Liver (tissue), 9 donors: ENCODE measurements around the gene HOXC13. TPM values are rescaled to one million over a fixed set of nuclear protein-coding genes. Genes with fewer than 3 reads are reported as not detected.

ENCODE experiments used
- DNase-seq: peaks from one replicate; pipeline ENCODE4 v3.0.0-alpha.2; 2017; ENCODE audit warnings: low spot score
- H3K27ac ChIP-seq, 2 donors: one replicate each; pipeline ENCODE4 v1.7.0; 2013; ENCODE audit warnings: inconsistent platforms in 2 of 2, low read length in 2 of 2, control low read depth in 1 of 2, low read depth in 1 of 2, mild to moderate bottlenecking in 1 of 2
- H3K27me3 ChIP-seq, 4 donors: one replicate each; pipeline versions ENCODE4 v1.6.1 to v1.7.0; 2013; ENCODE audit warnings: low read length in 3 of 4, inconsistent platforms in 1 of 4, mild to moderate bottlenecking in 1 of 4, moderate library complexity in 1 of 4; ENCODE audit not compliant: control insufficient read depth in 4 of 4, insufficient read depth in 4 of 4
- H3K36me3 ChIP-seq, 4 donors: one replicate each; pipeline versions ENCODE4 v1.6.1 to v1.7.0; 2013; ENCODE audit warnings: low read length in 3 of 4, mild to moderate bottlenecking in 3 of 4, low read depth in 1 of 4, moderate library complexity in 1 of 4; ENCODE audit not compliant: control insufficient read depth in 4 of 4, insufficient read depth in 3 of 4
- H3K4me1 ChIP-seq, 4 donors: one replicate each; pipeline versions ENCODE4 v1.6.1 to v1.7.0; 2013; ENCODE audit warnings: low read length in 3 of 4, mild to moderate bottlenecking in 3 of 4, moderate library complexity in 1 of 4; ENCODE audit not compliant: control insufficient read depth in 4 of 4, insufficient read depth in 4 of 4
- H3K4me3 ChIP-seq, 3 donors: one replicate each; pipeline versions ENCODE4 v1.6.1 to v1.7.0; 2013; ENCODE audit warnings: low read length in 3 of 3, control low read depth in 1 of 3, low read depth in 1 of 3, mild to moderate bottlenecking in 1 of 3
- H3K9ac ChIP-seq, 2 donors: one replicate each; pipeline ENCODE4 v1.7.0; 2013; ENCODE audit warnings: low read length in 2 of 2, mild to moderate bottlenecking in 2 of 2, moderate library complexity in 2 of 2, control low read depth in 1 of 2, low read depth in 1 of 2
- H3K9me3 ChIP-seq, 4 donors: one replicate each; pipeline versions ENCODE4 v1.6.1 to v1.7.0; 2013; ENCODE audit warnings: low read length in 3 of 4; ENCODE audit not compliant: control insufficient read depth in 4 of 4
- EGR1 ChIP-seq, 2 donors: IDR thresholded peaks; 2 replicates each; pipeline ENCODE4 v1.6.1; 2016 to 2018; ENCODE audit warnings: antibody characterized with exemption in 2 of 2, low read depth in 2 of 2
- FOXA1 ChIP-seq: IDR thresholded peaks from 2 replicates; pipeline ENCODE4 v1.6.1; 2016; ENCODE audit warnings: antibody characterized with exemption
- FOXA2 ChIP-seq: IDR thresholded peaks from 2 replicates; pipeline ENCODE4 v1.6.1; 2016; ENCODE audit warnings: antibody characterized with exemption
- GABPA ChIP-seq, 2 donors: IDR thresholded peaks in 1 of 2; conservative IDR thresholded peaks in 1 of 2; 2 replicates each; pipeline ENCODE4 v1.6.1; 2016; ENCODE audit warnings: antibody characterized with exemption in 2 of 2, mild to moderate bottlenecking in 1 of 2, moderate library complexity in 1 of 2
- HNF4A ChIP-seq, 2 donors: conservative IDR thresholded peaks; 2 replicates each; pipeline ENCODE4 v1.6.1; 2016; ENCODE audit warnings: antibody characterized with exemption in 2 of 2, mild to moderate bottlenecking in 2 of 2
- HNF4G ChIP-seq: IDR thresholded peaks from 2 replicates; pipeline ENCODE4 v1.6.1; 2016; ENCODE audit warnings: antibody characterized with exemption
- JUND ChIP-seq, 2 donors: IDR thresholded peaks; 2 replicates each; pipeline ENCODE4 v1.6.1; 2016; ENCODE audit warnings: antibody characterized with exemption in 2 of 2
- NR2F2 ChIP-seq: IDR thresholded peaks from 2 replicates; pipeline ENCODE4 v1.6.1; 2016; ENCODE audit warnings: antibody characterized with exemption
- RAD21 ChIP-seq, 2 donors: IDR thresholded peaks; 2 replicates each; pipeline ENCODE4 v1.6.1; 2016; ENCODE audit warnings: antibody characterized with exemption in 2 of 2, mild to moderate bottlenecking in 2 of 2
- RXRA ChIP-seq, 2 donors: IDR thresholded peaks; 2 replicates each; pipeline ENCODE4 v1.6.1; 2017 to 2018; ENCODE audit warnings: antibody characterized with exemption in 2 of 2, mild to moderate bottlenecking in 1 of 2
- SP1 ChIP-seq: IDR thresholded peaks from 2 replicates; pipeline ENCODE4 v1.6.1; 2018; ENCODE audit warnings: antibody characterized with exemption, mild to moderate bottlenecking
- TAF1 ChIP-seq: conservative IDR thresholded peaks from 2 replicates; pipeline ENCODE4 v1.6.1; 2016; ENCODE audit warnings: antibody characterized with exemption, mild to moderate bottlenecking
- YY1 ChIP-seq: IDR thresholded peaks from 2 replicates; pipeline ENCODE4 v1.6.1; 2016; ENCODE audit warnings: antibody characterized with exemption, mild to moderate bottlenecking
- WGBS: extraction: QIAGEN DNeasy Blood & Tissue Kit; methylation state at CpG from one replicate; pipeline ENCODE4 v1.1.7; 2013; 5-methylcytosine and 5-hydroxymethylcytosine counted together
- polyA plus RNA-seq, 2 donors: library from polyadenylated mRNA; stranded (reverse) in 1 of 2; unstranded in 1 of 2; fragments of 200-250 nt in 1 of 2; fragments of >200 nt in 1 of 2; fragmentation: Nextera tagmentation in 1 of 2; extraction: Ambion mirVana in 1 of 2; gene quantifications; one replicate each; pipeline versions ENCODE4 v1.2.1 to v1.2.3, GENCODE V29; 2013 to 2015
- total RNA-seq, 2 donors: library from RNA; depleted of rRNA; stranded (reverse); fragments of >200 nt; gene quantifications; one replicate each; pipeline ENCODE4 v1.2.3, GENCODE V29; 2014
- TF ChIP-seq, protein P1 (sequence below): IDR thresholded peaks from 2 replicates; pipeline ENCODE4 v1.6.1; 2016; ENCODE audit warnings: antibody characterized with exemption
- TF ChIP-seq, protein P2 (sequence below): IDR thresholded peaks from 2 replicates; pipeline ENCODE4 v1.6.1; 2016; ENCODE audit warnings: antibody characterized with exemption
- TF ChIP-seq, protein P3 (sequence below): IDR thresholded peaks from 2 replicates; pipeline ENCODE4 v1.6.1; 2016; ENCODE audit warnings: antibody characterized with exemption, mild to moderate bottlenecking
- TF ChIP-seq, protein P4 (sequence below): fragments of 150-350 bp; IDR thresholded peaks from 2 replicates; pipeline ENCODE4 v1.5.1; 2017; ENCODE audit warnings: improper control_type of control experiment, low read depth, low read length; ENCODE audit not compliant: missing input control
- TF ChIP-seq, protein P5 (sequence below): IDR thresholded peaks from 2 replicates; pipeline ENCODE4 v1.6.1; 2016; ENCODE audit warnings: antibody characterized with exemption
- donor health status: healthy.
- donor health status: healthy.
- donor health status: healthy.
- donor health status: healthy.
- donor health status: healthy.

Gene HOXC13
- total and polyA plus RNA-seq, 4 donors: not detected

DNA sequence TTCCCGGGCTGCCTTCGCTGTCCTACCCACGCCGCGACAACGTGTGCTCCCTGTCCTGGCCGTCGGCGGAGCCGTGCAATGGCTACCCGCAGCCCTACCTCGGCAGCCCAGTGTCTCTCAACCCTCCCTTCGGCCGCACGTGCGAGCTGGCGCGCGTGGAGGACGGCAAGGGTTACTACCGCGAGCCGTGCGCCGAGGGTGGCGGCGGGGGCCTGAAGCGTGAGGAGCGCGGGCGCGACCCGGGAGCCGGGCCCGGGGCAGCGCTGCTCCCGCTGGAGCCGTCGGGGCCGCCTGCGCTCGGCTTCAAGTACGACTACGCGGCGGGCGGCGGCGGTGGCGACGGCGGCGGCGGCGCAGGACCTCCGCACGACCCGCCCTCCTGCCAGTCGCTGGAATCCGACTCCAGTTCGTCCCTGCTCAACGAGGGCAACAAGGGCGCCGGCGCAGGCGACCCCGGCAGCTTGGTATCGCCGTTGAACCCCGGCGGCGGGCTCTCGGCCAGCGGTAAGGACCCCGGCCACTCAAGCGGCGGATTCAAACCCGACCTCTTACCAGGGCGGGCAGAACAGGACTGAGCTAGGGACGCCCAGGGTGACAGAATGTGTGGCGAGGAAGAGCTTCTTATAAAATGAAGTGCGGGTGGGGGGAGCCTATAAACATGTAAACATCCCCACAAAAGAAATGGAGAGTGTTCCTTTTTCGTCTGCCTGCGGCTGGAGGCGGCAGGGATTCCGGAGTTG, 16.6 kb downstream of the HOXC13 start:
- H3K27ac ChIP-seq: no peak overlapping the region
- DNase-seq: no peak
- H3K9me3 ChIP-seq: peaks cover 0 to 4% (median 0%) of the 10 kb centered on the region in 4 donors
- no peak overlapping the region for H3K9ac ChIP-seq
- H3K4me1 ChIP-seq: peaks cover 0 to 2% (median 0%) of the 10 kb centered on the region in 4 donors
- no peak overlapping the region for H3K4me3 ChIP-seq
- H3K36me3 ChIP-seq: no peaks in the 10 kb centered on the region
- 8% methylated on average over 86 of the region's 86 CpGs for WGBS
- TF ChIP-seq, protein P1, sequence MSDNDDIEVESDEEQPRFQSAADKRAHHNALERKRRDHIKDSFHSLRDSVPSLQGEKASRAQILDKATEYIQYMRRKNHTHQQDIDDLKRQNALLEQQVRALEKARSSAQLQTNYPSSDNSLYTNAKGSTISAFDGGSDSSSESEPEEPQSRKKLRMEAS: no peak
- TF ChIP-seq RAD21 (IDR thresholded peaks at IDR 0.05): no peak
- TF ChIP-seq, protein P2, sequence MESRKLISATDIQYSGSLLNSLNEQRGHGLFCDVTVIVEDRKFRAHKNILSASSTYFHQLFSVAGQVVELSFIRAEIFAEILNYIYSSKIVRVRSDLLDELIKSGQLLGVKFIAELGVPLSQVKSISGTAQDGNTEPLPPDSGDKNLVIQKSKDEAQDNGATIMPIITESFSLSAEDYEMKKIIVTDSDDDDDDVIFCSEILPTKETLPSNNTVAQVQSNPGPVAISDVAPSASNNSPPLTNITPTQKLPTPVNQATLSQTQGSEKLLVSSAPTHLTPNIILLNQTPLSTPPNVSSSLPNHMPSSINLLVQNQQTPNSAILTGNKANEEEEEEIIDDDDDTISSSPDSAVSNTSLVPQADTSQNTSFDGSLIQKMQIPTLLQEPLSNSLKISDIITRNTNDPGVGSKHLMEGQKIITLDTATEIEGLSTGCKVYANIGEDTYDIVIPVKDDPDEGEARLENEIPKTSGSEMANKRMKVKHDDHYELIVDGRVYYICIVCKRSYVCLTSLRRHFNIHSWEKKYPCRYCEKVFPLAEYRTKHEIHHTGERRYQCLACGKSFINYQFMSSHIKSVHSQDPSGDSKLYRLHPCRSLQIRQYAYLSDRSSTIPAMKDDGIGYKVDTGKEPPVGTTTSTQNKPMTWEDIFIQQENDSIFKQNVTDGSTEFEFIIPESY: no peak
- no peak for TF ChIP-seq FOXA2
- TF ChIP-seq YY1: no peak
- no peak for TF ChIP-seq EGR1 (IDR thresholded peaks at IDR 0.05; ENCODE audit: low read depth in 2 of 2)
- TF ChIP-seq HNF4G: no peak
- TF ChIP-seq, protein P3, sequence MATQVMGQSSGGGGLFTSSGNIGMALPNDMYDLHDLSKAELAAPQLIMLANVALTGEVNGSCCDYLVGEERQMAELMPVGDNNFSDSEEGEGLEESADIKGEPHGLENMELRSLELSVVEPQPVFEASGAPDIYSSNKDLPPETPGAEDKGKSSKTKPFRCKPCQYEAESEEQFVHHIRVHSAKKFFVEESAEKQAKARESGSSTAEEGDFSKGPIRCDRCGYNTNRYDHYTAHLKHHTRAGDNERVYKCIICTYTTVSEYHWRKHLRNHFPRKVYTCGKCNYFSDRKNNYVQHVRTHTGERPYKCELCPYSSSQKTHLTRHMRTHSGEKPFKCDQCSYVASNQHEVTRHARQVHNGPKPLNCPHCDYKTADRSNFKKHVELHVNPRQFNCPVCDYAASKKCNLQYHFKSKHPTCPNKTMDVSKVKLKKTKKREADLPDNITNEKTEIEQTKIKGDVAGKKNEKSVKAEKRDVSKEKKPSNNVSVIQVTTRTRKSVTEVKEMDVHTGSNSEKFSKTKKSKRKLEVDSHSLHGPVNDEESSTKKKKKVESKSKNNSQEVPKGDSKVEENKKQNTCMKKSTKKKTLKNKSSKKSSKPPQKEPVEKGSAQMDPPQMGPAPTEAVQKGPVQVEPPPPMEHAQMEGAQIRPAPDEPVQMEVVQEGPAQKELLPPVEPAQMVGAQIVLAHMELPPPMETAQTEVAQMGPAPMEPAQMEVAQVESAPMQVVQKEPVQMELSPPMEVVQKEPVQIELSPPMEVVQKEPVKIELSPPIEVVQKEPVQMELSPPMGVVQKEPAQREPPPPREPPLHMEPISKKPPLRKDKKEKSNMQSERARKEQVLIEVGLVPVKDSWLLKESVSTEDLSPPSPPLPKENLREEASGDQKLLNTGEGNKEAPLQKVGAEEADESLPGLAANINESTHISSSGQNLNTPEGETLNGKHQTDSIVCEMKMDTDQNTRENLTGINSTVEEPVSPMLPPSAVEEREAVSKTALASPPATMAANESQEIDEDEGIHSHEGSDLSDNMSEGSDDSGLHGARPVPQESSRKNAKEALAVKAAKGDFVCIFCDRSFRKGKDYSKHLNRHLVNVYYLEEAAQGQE: no peak
- TF ChIP-seq GABPA (IDR thresholded peaks at IDR 0.05 in 1 of 2, conservative IDR thresholded peaks at IDR 0.05 in 1 of 2): no peak
- TF ChIP-seq TAF1: no peak
- TF ChIP-seq RXRA (IDR thresholded peaks at IDR 0.05): no peak
- TF ChIP-seq JUND (IDR thresholded peaks at IDR 0.05): no peak
- TF ChIP-seq SP1: no peak
- TF ChIP-seq NR2F2: no peak
- TF ChIP-seq HNF4A (conservative IDR thresholded peaks at IDR 0.05): no peak
- TF ChIP-seq FOXA1: no peak
- TF ChIP-seq, protein P4, sequence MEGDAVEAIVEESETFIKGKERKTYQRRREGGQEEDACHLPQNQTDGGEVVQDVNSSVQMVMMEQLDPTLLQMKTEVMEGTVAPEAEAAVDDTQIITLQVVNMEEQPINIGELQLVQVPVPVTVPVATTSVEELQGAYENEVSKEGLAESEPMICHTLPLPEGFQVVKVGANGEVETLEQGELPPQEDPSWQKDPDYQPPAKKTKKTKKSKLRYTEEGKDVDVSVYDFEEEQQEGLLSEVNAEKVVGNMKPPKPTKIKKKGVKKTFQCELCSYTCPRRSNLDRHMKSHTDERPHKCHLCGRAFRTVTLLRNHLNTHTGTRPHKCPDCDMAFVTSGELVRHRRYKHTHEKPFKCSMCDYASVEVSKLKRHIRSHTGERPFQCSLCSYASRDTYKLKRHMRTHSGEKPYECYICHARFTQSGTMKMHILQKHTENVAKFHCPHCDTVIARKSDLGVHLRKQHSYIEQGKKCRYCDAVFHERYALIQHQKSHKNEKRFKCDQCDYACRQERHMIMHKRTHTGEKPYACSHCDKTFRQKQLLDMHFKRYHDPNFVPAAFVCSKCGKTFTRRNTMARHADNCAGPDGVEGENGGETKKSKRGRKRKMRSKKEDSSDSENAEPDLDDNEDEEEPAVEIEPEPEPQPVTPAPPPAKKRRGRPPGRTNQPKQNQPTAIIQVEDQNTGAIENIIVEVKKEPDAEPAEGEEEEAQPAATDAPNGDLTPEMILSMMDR: no peak
- TF ChIP-seq, protein P5, sequence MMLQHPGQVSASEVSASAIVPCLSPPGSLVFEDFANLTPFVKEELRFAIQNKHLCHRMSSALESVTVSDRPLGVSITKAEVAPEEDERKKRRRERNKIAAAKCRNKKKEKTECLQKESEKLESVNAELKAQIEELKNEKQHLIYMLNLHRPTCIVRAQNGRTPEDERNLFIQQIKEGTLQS: no peak
- peaks cover 15 to 45% (median 29%) of the 10 kb centered on the region in 4 donors for H3K27me3 ChIP-seq
